Measurements from ENCODE around the gene DENND1C. TPM values are rescaled to one million over a fixed set of nuclear protein-coding genes. Genes with fewer than 3 reads are reported as not detected.
A peak's percentile ranks its signal among the peaks of the same experiment; 100 is the strongest.

The DENND1C gene
- total RNA-seq (2021) = not detected in 2 replicates
- Bru-seq, nascent RNA = not detected
- BruChase-seq, experiment 1, labeled RNA remaining after a 2-hour chase = not detected
- BruChase-seq, experiment 2, labeled RNA remaining after a 6-hour chase = percentile 6 among the genes with signal in this experiment
- long read RNA-seq = 0 reads

DNA sequence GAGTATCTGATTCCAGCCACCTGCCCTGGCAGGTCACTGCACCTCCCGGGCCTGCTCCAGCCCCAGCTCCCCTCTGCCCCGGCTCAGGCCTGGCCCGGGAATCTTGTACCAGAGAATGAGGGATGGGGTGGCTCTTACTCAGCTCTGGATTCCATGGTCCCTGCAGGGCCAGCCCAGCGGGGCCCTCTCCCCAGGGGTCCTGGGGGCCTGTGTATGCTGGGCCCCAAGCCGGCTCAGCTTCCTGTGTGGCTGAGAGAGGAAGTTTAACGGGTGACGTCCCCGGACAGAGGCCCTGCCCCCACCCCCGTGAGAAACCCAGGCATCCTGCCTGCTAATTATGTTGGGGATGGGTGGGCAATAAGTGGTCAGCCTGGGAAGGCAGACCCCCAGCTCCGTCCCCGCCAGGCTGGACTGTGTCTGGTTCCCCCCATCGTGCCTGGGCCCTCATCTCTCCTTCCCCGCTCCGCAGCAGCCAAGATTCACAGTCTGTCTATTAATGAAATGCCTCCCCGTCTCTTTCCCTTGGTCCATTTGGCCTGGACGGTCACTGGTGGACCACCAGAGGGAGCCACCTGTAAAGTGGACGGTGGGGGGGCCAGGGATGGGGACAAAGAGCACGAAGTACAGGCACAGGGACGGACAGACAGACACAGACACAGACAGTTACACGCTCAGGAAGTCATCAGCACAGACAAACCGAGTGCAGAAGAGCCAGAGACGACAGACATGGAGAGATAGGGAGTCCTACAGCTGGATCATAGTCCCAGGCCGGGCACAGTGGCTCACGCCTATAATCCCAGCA, at the start of gene DENND1C:
Gene DENND1C, minus strand, starts transcription at position 247 of the 802 bp plus-strand sequence. Its CDS starts 92 bp downstream, at position 155.
- H4K20me1 ChIP-seq (ENCODE audit: insufficient read depth) = no peaks in the 10 kb centered on the region
- no peak within 1 kb of the TSS for H3K4me3 ChIP-seq
- peaks cover 5% of the 10 kb centered on the region; the same call in 1 of the 2 replicates for H3F3A ChIP-seq (ENCODE audit: insufficient read depth, low read depth)
- CTCF ChIA-PET = interaction anchor here (0.7 kb wide), 1 partner anchor 482 kb away, joined by 6 read pairs; no protein-coding TSS in a partner anchor
- BruUV-seq (replicated peaks) = no TSS peak
- H3K79me2 ChIP-seq (ENCODE audit: low read depth) = no peaks in the 10 kb centered on the region
- no peak within 1 kb of the TSS for H3K4me2 ChIP-seq
- POLR2A ChIA-PET (ENCODE audit: unreplicated experiment) = interaction anchor here (0.6 kb wide), 1 partner anchor 132 kb away, joined by 19 read pairs; no protein-coding TSS in a partner anchor
- no peak within 1 kb of the TSS for H3K27ac ChIP-seq
- no peaks in the 10 kb centered on the region for H3K9me3 ChIP-seq (ENCODE audit: insufficient read depth, low read depth)
- no peaks in the 10 kb centered on the region for H3K36me3 ChIP-seq (ENCODE audit: low read depth)
- peaks cover 11% of the 10 kb centered on the region; the same call in 1 of the 2 replicates for H3K4me1 ChIP-seq (replicated peaks; ENCODE audit: insufficient read depth)
- no peaks in the 10 kb centered on the region for H3K27me3 ChIP-seq (ENCODE audit: insufficient read depth, low read depth)
- H3K9me2 ChIP-seq (ENCODE audit: insufficient read depth) = no peaks in the 10 kb centered on the region
- no peak within 1 kb of the TSS for H2AFZ ChIP-seq
- no peak for TF ChIP-seq EZH2 (IDR thresholded peaks at IDR 0.05; ENCODE audit: low read depth)
- TF ChIP-seq, protein P1, sequence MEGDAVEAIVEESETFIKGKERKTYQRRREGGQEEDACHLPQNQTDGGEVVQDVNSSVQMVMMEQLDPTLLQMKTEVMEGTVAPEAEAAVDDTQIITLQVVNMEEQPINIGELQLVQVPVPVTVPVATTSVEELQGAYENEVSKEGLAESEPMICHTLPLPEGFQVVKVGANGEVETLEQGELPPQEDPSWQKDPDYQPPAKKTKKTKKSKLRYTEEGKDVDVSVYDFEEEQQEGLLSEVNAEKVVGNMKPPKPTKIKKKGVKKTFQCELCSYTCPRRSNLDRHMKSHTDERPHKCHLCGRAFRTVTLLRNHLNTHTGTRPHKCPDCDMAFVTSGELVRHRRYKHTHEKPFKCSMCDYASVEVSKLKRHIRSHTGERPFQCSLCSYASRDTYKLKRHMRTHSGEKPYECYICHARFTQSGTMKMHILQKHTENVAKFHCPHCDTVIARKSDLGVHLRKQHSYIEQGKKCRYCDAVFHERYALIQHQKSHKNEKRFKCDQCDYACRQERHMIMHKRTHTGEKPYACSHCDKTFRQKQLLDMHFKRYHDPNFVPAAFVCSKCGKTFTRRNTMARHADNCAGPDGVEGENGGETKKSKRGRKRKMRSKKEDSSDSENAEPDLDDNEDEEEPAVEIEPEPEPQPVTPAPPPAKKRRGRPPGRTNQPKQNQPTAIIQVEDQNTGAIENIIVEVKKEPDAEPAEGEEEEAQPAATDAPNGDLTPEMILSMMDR (conservative IDR thresholded peaks at IDR 0.05) = peak; percentile 57
- intact Hi-C loops (cut with micrococcal nuclease; ENCODE audit: unreplicated experiment) = no loop called here
- no peak for DNase-seq

- Histone ChIP-seq H3K36me3 (ENCODE audit: low read depth) (no peaks in the 10 kb centered on the region), H3K27ac (peak within 1 kb of the TSS; percentile 82), H3K4me2 (peak within 1 kb of the TSS; percentile 85), H3K9me3 (ENCODE audit: insufficient read depth, low read depth) (no peaks in the 10 kb centered on the region), H3K79me2 (ENCODE audit: low read depth) (peaks cover 15% of the 10 kb centered on the region), H4K20me1 (ENCODE audit: insufficient read depth) (no peaks in the 10 kb centered on the region), H3K4me3 (peak within 1 kb of the TSS; percentile 90), H2AFZ (peak within 1 kb of the TSS; percentile 79; the same call in 1 of the 2 replicates), H3K4me1 (replicated peaks; ENCODE audit: insufficient read depth) (peaks cover 5% of the 10 kb centered on the region; the same call in 1 of the 2 replicates), H3K27me3 (ENCODE audit: insufficient read depth, low read depth) (no peaks in the 10 kb centered on the region), H3K9me2 (ENCODE audit: insufficient read depth) (no peaks in the 10 kb centered on the region), H3F3A (ENCODE audit: insufficient read depth, low read depth) (no peaks in the 10 kb centered on the region)
- POLR2A ChIA-PET (ENCODE audit: unreplicated experiment) = interaction anchor here (0.5 to 1.3 kb wide), 17 partner anchors 9 to 1398 kb away, joined by 3 to 18 read pairs (median 6); partner anchors contain the start of genes GPR108, KHSRP, RANBP3 and SLC25A23
- intact Hi-C loops (cut with micrococcal nuclease; ENCODE audit: unreplicated experiment) = no loop called here
- TF ChIP-seq, protein P1 (conservative IDR thresholded peaks at IDR 0.05) = no peak
- no peak for TF ChIP-seq EZH2 (IDR thresholded peaks at IDR 0.05; ENCODE audit: low read depth)
- BruUV-seq (replicated peaks) = no TSS peak
- DNase-seq = peak; percentile 64 to 90
- CTCF ChIA-PET = no interaction called here
Observed at GRCh38 chr19:6530386-6531162, 49.0 kb upstream of the DENND1C start, which contains the start of gene TNFSF9. Gene TNFSF9, plus strand, starts transcription at chr19:6531026. Its CDS starts 11 bp downstream, at chr19:6531037.

DNA sequence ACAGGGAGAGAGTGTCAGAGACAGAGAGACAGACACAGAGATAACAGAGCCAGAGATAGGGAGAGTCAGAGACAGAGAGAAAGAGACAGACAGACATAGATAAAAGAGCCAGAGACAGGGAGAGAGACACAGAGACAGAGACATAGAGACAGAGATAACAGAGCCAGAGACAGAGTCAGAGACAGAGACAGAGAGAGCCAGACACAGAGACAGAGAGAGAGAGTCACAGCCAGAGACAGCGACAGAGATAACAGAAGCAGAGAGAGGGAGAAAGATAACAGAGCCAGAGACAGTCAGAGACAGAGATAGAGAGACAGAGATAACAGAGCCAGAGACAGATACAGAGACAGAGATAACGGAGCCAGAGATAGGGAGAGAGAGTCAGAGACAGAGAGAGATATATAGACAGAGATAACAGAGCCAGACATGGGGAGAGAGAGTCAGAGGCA, 48.4 kb upstream of the DENND1C start:
- H4K20me1 ChIP-seq (ENCODE audit: insufficient read depth) = no peaks in the 10 kb centered on the region
- no peaks in the 10 kb centered on the region for H3K9me3 ChIP-seq (ENCODE audit: insufficient read depth, low read depth)
- H3K4me3 ChIP-seq = peak overlapping the region; percentile 90
- intact Hi-C loops (cut with micrococcal nuclease; ENCODE audit: unreplicated experiment) = no loop called here
- H3F3A ChIP-seq (ENCODE audit: insufficient read depth, low read depth) = no peaks in the 10 kb centered on the region
- H3K27ac ChIP-seq = peak overlapping the region; percentile 82
- peaks cover 5% of the 10 kb centered on the region; the same call in 1 of the 2 replicates for H3K4me1 ChIP-seq (replicated peaks; ENCODE audit: insufficient read depth)
- CTCF ChIA-PET = no interaction called here
- H3K79me2 ChIP-seq (ENCODE audit: low read depth) = peaks cover 15% of the 10 kb centered on the region
- no TSS peak for BruUV-seq (replicated peaks)
- POLR2A ChIA-PET (ENCODE audit: unreplicated experiment) = interaction anchor here (0.6 to 1.3 kb wide), 5 partner anchors 35 to 1398 kb away, joined by 3 to 16 read pairs (median 6); partner anchors contain the start of gene KHSRP
- TF ChIP-seq, protein P1 (conservative IDR thresholded peaks at IDR 0.05) = no peak
- TF ChIP-seq EZH2 (IDR thresholded peaks at IDR 0.05; ENCODE audit: low read depth) = no peak
- H2AFZ ChIP-seq = peak overlapping the region; percentile 79; the same call in 1 of the 2 replicates
- H3K36me3 ChIP-seq (ENCODE audit: low read depth) = no peaks in the 10 kb centered on the region
- H3K9me2 ChIP-seq (ENCODE audit: insufficient read depth) = no peaks in the 10 kb centered on the region
- DNase-seq = no peak
- H3K4me2 ChIP-seq = peak overlapping the region; percentile 85
- H3K27me3 ChIP-seq (ENCODE audit: insufficient read depth, low read depth) = no peaks in the 10 kb centered on the region

All from PC-9 (cell line).